CMK (cell line): ENCODE data around the gene GJC1.
A peak's percentile ranks its signal among the peaks of the same experiment; 100 is the strongest.

Experiments used
- DNase-seq: peaks from one replicate; pipeline ENCODE4 v3.0.0-alpha.2; 2010; ENCODE audit warnings: low read depth

GJC1 gene

GRCh38 chr17:44829523-44830358, at the start of gene GJC1:
GJC1 (minus strand) TSS chr17:44830287; CDS start chr17:44805817, 24,470 bp downstream.
- DNase-seq: no peak

- no peak for DNase-seq
Observed at GRCh38 chr17:44879376-44879775, 49.3 kb upstream of the GJC1 start.

- no peak for DNase-seq
Observed at GRCh38 chr17:44878627-44879221, 48.6 kb upstream of the GJC1 start.

- no peak for DNase-seq
Observed at GRCh38 chr17:44877121-44877520, 47.0 kb upstream of the GJC1 start.

GRCh38 chr17:44875761-44876160, 45.7 kb upstream of the GJC1 start:
- no peak for DNase-seq

GRCh38 chr17:44872131-44872768, 42.2 kb upstream of the GJC1 start:
- DNase-seq: no peak

DNA sequence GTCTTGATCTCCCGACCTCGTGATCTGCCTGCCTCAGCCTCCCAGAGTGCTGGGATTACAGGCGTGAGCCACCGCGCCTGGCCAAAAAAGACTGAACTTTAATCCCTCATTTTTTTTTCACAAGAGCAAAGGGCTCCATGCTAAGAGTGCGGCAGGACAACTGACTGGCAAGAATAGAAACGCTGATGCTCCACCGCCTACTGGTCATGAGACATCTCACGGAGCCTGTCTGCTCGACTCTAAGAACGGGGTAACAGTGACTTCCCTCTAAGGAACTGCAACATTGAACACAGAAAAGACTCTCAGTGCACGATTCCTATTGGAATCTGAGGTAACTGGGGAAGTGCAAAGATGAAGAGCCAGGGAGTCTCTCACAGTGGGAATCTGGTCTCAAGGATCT, 41.5 kb upstream of the GJC1 start:
- DNase-seq: no peak

GRCh38 chr17:44867841-44868240, 37.8 kb upstream of the GJC1 start:
- no peak for DNase-seq

DNA sequence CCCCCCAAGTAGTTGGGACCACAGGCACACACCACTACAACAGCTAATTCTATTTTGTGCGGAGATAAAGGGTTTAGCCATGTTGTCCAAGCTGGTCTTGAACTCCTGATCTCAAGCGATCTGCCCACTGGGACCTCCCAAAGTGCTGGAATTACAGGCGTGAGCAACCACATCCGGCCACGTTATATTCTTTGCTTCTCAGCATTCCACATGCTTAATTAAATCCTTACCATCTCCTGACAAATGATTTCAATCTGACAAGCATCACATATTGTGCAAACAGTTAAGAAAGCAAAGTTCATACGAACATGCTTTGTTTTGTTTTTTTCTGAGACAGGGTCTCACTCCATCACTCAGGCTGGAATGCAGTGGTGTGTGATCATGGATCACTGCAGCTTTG, 35.8 kb upstream of the GJC1 start:
- DNase-seq: no peak

DNA sequence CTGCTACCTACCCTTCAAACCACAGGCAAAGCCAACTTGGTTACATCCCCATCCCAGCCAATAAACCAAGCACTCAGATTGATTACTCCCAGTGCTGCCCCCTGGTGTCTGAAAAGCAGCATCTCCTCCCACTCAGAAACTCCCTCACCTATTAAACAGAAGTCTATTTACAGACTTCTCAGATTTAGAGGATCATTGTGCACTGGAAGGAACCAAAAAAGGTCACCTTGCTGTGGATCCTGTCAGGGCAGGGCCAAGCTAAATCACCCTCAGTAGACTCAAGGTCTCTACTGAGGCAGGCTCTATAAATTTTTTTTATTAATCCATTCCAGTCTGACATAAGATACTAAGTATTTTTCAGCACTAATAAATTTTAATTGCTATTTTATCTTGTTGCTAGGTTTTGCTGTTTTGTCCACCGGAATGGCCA, 35.2 kb upstream of the GJC1 start:
- DNase-seq: peak; percentile 32

- no peak for DNase-seq
Observed at GRCh38 chr17:44864831-44865230, 34.7 kb upstream of the GJC1 start.

GRCh38 chr17:44863061-44863918, 33.2 kb upstream of the GJC1 start:
- DNase-seq: no peak

GRCh38 chr17:44862278-44862914, 32.3 kb upstream of the GJC1 start:
- no peak for DNase-seq

DNA sequence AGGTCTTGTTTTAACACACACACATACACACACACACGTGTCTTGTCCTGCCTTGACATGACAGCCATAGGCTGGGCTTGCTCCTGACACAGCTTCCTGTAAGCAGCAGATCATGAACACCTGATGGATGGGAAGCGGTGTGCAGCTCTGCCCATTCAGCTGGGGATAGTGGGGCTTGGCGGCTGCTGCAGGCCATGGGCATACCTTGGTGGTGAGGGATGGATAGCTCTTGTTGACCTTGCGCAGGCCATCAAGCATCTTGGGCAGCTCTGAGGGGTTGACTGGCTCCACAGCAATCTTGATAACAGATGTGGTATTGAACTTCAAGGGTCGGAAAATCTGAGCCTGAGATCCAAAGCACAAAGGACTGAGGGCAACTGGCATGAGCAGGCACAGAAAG, 29.6 kb upstream of the GJC1 start:
- DNase-seq: no peak

DNA sequence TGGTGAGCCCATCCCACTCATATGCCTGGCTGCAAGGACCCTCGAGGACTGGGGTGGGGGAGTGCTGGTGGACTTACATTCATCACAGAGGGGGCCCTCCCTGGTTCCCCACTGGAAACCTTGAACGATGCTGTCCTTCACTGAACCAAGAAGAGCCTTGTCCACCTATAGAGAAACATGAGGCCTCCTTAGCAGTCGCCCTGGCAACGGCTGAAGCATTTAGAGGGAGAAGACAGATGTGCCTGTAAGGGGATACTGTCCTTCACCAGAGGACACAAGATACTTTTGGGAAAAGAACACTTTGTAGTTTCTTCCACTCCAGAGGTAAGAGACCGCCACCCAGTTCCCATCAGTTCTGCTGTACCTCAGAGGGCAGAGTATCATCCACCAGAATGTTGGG, 24.1 kb upstream of the GJC1 start:
- no peak for DNase-seq

- DNase-seq: no peak
Observed at GRCh38 chr17:44850612-44851011, 20.5 kb upstream of the GJC1 start.

DNA sequence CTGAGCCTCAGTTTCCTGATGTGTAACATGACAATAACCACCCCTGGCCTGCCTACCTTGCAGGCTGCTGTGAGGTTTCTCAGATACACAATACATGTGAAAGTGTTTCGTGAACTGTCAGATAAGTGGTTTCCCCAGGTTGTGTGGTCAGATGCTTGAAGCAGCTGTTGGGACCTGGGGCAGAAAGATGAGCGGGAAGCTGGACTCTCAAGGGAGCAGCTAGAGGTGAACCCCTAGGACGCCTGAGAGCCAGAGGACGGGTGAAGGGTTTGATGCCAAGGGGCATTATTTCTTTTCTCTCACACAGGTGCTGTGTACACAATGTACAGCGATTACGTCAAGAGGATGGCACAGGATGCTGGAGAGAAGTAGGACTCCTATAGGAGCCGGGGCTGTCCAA, 19.9 kb upstream of the GJC1 start:
- DNase-seq: no peak

DNA sequence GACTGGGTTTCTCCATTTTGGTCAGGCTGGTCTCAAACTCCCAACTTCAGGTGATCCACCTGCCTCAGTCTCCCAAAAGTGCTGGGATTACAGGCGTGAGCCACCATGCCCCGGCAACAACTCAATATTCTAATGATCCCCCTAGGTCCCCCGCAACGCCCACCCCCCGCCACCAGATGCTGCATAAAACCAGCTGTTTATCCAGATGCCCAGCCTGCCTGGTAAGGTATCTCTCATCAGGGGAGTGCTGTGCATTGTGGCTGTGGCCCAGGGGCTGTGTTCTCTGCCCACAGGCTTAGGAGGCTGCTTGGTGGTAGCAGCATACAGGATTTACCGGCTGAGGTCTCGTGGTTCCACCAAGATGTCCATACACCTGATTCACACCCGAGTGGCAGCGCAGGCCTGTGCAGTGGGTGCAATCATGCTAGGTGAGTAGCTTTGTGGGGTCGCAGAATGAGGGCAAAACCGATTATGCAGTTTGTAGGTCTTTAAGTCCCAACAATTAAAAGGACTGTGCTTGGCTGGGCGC, 18.9 kb upstream of the GJC1 start:
- no peak for DNase-seq

- DNase-seq: no peak
Observed at GRCh38 chr17:44848257-44848795, 18.2 kb upstream of the GJC1 start.

DNA sequence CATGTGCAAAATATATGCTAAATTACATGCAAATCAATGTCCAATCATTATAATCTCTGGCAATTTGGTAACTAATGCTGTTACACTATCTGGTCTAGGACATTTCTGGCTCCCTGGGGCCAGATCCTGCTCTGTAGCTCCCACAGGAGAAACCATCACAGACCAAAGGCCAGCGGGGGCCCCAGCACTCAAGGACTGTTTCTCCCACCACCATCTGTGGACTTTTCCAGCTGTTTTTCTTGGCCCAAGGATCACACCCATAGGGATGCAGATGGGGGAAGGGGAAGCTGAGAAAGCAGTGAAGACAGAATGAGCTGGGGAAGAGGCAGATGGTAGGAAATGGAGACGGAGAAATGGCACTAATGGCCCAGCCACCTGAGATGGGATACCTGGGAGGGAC, 17.5 kb upstream of the GJC1 start, which contains the start of gene HIGD1B:
HIGD1B (plus strand) TSS at position 298 of the 400 bp plus-strand sequence. CDS start 270 bp downstream, outside the sequence.
- no peak for DNase-seq

DNA sequence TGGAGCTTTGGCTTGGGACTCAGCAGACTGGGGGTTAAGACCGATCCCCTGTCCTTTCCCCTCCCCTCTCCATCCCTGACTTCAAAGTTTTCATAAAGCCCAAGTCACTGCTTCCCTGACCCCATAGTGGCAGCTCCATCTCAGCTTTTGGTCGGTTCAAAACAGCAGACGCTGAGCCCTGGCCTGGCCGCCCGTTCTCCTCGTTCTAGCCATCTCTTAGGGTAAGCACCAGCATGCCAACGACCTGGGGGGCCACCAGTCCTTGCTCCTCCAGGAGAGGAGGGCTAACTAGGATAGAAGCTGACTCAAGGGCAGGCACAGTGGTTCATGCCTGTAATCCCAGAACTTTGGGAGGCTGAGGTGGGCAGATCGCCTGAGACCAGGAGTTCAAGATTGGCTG, 16.1 kb upstream of the GJC1 start:
- DNase-seq: no peak
